Measurements from ENCODE around the gene HNRNPH1.

The HNRNPH1 gene

GRCh38 chr5:179605026-179605833, 18.2 kb downstream of the HNRNPH1 start:
- peak; percentile 71 for DNase-seq (ENCODE audit: low read depth)

GRCh38 chr5:179603308-179603707, 20.2 kb downstream of the HNRNPH1 start:
- DNase-seq (ENCODE audit: low read depth) = no peak

GRCh38 chr5:179601871-179602625, 21.4 kb downstream of the HNRNPH1 start:
- DNase-seq (ENCODE audit: low read depth) = no peak

GRCh38 chr5:179599973-179600372, 23.5 kb downstream of the HNRNPH1 start:
- no peak for DNase-seq (ENCODE audit: low read depth)

GRCh38 chr5:179599566-179599965, 23.9 kb downstream of the HNRNPH1 start:
- no peak for DNase-seq (ENCODE audit: low read depth)

GRCh38 chr5:179599100-179599499, 24.4 kb downstream of the HNRNPH1 start:
- DNase-seq (ENCODE audit: low read depth) = no peak

GRCh38 chr5:179596421-179596820, 27.1 kb downstream of the HNRNPH1 start:
- DNase-seq (ENCODE audit: low read depth) = no peak

- DNase-seq (ENCODE audit: low read depth) = peak; percentile 64
These were observed 27.6 kb downstream of the HNRNPH1 start for GRCh38 chr5:179595916-179596315.

GRCh38 chr5:179588166-179588565, 35.3 kb downstream of the HNRNPH1 start:
- peak; percentile 56 for DNase-seq (ENCODE audit: low read depth)

- DNase-seq (ENCODE audit: low read depth) = no peak
These were observed 37.5 kb downstream of the HNRNPH1 start for GRCh38 chr5:179585941-179586401.

GRCh38 chr5:179577286-179577960, 46.0 kb downstream of the HNRNPH1 start:
- DNase-seq (ENCODE audit: low read depth) = no peak

- DNase-seq (ENCODE audit: low read depth) = no peak
These were observed 51.1 kb downstream of the HNRNPH1 start for GRCh38 chr5:179572386-179572785.

GRCh38 chr5:179568721-179569120, 54.8 kb downstream of the HNRNPH1 start:
- DNase-seq (ENCODE audit: low read depth) = no peak

- no peak for DNase-seq (ENCODE audit: low read depth)
These were observed 58.9 kb downstream of the HNRNPH1 start for GRCh38 chr5:179564526-179564925.

Measured in amniotic epithelial cell (primary cell).